ENCODE results near the gene MYO1H.

Gene MYO1H

GRCh38 chr12:109481863-109482262, 134.2 kb downstream of the MYO1H start:
- no peak for TF ChIP-seq CTCF (IDR thresholded peaks at IDR 0.05; ENCODE audit: low read length, missing control alignments)
- no peak overlapping the region for H3K4me3 ChIP-seq (replicated peaks; ENCODE audit: low read depth, low read length)
- no peak for DNase-seq (ENCODE audit: low read depth)

GRCh38 chr12:109482491-109482890, 134.8 kb downstream of the MYO1H start:
- no peak overlapping the region for H3K4me3 ChIP-seq (replicated peaks; ENCODE audit: low read depth, low read length)
- DNase-seq (ENCODE audit: low read depth) = no peak
- TF ChIP-seq CTCF (IDR thresholded peaks at IDR 0.05; ENCODE audit: low read length, missing control alignments) = no peak

GRCh38 chr12:109482894-109483293, 135.2 kb downstream of the MYO1H start:
- no peak for DNase-seq (ENCODE audit: low read depth)
- no peak overlapping the region for H3K4me3 ChIP-seq (replicated peaks; ENCODE audit: low read depth, low read length)
- TF ChIP-seq CTCF (IDR thresholded peaks at IDR 0.05; ENCODE audit: low read length, missing control alignments) = no peak

- TF ChIP-seq CTCF (IDR thresholded peaks at IDR 0.05; ENCODE audit: low read length, missing control alignments) = no peak
- H3K4me3 ChIP-seq (replicated peaks; ENCODE audit: low read depth, low read length) = no peak overlapping the region
- DNase-seq (ENCODE audit: low read depth) = no peak
Measured at GRCh38 chr12:109483346-109483745, 135.6 kb downstream of the MYO1H start.

- no peak for DNase-seq (ENCODE audit: low read depth)
- TF ChIP-seq CTCF (IDR thresholded peaks at IDR 0.05; ENCODE audit: low read length, missing control alignments) = no peak
- H3K4me3 ChIP-seq (replicated peaks; ENCODE audit: low read depth, low read length) = no peak overlapping the region
Measured at GRCh38 chr12:109485201-109485600, 137.5 kb downstream of the MYO1H start.

GRCh38 chr12:109487181-109488050, 139.7 kb downstream of the MYO1H start:
- DNase-seq (ENCODE audit: low read depth) = no peak
- no peak overlapping the region for H3K4me3 ChIP-seq (replicated peaks; ENCODE audit: low read depth, low read length)
- no peak for TF ChIP-seq CTCF (IDR thresholded peaks at IDR 0.05; ENCODE audit: low read length, missing control alignments)

All from fibroblast of pulmonary artery (primary cell).